Cerebellar nuclear complex (tissue), 1 donor: ENCODE results near the gene PROK2.

Source experiments
- DNase-seq, 2 experiments: peaks; one replicate each; lab custom pipeline; 2025; lab: John Stamatoyannopoulos, UW

PROK2 gene

DNA sequence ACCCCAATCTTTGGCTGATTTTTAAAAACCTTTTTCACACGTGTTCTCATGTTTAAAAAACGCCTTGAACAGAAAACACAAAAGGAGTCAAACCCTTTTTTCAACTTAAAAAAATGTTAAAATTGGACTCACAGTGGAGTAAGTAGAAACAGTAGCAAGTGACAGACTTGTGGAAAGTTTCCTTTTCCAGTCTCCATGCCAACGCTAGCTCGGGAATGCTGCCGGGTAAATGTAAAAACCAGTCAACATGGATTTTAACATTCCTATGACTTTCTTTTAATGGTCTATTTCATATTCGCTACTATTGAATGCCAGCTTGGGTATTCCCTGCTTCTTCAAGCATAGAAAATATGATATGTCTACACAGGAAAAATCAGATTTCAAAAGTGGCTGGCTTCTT, 1.6 kb upstream of the PROK2 start:
- no peak for DNase-seq

DNA sequence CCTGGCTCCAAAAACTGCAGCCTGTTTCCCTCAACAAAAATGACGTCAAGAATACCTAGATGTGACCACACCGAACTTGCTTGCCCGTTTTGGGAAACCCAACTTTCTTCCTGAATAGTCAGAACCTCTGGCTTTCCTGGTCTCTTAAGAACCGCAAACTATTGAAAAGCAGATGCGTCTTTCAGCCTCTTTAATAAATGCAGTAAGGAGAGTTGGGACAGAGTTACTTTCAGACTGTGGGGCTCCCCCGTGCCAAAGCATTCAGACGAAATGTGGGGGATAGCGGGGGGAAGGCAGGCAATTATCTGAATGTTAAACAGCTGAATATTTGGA, 1.2 kb upstream of the PROK2 start:
- DNase-seq = no peak

DNA sequence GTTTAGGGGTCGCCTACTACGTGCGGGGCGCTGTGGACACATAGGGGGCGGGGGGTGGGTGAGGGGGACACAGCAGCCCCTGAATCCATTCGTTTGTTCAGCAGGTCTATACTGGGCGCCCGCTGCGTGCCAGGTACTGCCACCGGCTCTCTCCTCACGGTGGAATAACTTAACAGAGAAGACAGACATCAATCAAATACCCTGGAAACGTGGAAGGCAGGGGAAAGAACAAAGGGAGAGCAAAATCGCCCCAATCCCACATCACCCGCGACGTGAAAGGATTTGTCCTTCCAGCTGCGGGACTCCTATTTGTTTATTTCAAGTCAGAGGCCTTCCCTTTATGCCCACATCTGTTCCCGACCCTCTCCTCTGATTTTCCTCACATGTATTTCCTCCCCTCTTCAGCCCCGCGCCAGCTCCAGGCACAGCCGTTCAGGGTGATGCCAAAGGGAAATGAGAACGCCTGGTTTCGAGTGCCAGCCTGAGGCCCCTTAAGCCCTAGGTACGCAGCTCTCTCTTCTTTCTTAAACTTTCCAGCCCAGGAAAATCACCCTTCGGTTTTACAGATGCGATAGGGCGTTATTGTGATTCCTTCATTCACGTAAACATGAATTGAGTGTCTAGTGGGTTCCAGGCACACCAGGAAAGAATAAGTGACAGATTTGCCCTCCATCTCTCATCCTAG, 726 bp upstream of the PROK2 start:
- DNase-seq = no peak

DNA sequence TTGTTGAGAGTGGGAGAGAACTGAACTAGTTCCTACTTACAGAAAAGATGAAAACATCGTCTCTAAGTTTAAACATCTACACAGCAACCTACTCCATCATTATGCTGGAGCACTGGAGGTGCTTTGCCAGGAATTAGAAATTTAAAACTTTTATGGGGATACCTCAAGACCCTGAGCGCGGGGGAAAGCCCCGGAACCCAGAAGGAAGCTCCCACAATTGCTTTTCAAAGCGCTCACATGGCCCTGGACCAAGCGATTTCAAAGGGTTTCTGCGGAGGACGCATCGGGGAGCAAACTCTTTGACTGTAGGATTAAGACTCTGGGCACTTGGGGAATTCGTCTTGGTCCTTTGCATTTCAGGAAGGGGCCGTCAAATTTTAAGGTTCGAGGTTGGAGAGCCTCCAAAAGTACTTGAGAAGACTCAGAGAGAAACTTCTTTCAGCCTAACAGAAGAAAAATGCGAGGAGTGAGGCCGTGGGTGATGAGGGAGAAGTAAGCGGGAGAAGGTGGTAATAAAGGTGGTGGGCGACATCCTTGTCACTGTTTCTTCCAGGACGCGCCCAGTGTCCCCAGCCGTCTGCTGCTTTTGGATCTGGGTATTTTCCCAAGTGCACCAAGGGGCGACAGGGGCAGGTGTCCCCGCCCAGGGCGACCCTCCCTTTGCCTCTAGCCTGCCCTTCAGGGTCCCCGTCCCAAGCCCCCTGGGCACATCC, 591 bp downstream of the PROK2 start:
- no peak for DNase-seq

DNA sequence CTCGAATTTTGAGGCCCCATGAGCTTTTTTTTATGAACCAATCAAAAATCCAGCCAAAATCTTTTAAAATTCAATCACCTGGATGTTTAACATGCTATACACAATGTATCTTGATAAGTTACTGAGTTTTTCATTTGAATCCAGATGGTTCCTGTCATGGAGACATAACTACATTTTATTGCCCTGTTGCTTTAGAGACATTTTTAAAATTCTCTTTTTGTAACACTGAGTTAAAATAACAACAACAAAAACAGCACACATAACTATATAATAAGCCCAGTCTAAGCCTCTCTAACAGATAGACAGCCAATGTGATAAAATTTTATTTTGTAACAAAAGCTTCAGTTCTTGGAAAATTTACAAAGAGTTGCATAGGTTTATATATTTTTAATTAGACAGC, 1.8 kb downstream of the PROK2 start:
- no peak for DNase-seq

DNA sequence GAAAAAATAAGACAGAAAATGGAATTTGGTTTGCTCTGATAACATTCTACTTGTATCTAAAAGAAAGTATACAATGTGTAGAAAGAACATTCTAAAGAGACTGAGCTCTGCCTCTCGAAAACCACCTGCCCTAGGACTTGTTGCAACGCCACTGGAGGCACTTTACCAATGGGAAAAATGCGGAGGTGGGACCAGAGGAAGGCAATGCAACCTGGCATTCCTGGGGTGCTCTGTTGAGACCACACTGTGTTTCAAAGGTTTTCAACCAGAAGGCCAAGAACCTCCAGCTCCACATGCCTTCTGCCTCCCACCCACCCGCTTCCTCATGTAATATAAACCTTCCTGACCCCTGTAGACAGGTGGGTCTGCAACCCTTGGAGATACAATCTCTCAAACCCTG, 4.5 kb downstream of the PROK2 start:
- no peak for DNase-seq

DNA sequence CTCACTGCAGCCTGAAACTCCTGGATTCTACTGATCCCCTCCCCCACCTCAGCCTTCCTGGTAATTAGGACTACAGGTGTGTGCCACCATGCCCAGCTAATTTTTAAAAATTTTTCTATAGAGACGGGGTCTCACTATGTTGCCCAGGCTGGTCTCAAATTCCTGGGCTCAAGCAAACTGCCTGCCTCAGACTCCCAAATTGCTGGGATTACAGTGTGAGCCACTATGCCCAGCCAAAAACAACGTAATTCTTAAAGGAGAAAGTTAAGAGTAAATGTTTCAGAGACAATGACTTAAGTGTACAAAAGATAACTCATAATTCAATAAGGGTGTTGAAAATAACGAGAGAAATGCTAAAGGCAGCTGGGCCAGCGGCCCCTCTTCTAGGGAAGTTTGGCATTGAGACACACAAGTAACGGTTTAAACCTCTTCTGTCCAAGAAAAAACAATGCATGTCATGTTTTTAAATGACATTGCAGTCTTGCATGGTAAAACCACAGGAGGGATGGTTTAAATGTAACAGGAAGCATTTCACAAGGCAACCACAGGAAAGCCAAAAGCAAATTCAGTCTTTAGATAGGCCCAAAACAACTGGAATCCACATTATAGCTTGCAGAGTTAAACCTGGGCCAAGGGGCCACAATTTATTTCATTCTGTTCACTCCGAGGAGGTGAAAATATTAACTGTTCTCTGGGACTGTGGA, 5.1 kb downstream of the PROK2 start:
- DNase-seq = no peak

DNA sequence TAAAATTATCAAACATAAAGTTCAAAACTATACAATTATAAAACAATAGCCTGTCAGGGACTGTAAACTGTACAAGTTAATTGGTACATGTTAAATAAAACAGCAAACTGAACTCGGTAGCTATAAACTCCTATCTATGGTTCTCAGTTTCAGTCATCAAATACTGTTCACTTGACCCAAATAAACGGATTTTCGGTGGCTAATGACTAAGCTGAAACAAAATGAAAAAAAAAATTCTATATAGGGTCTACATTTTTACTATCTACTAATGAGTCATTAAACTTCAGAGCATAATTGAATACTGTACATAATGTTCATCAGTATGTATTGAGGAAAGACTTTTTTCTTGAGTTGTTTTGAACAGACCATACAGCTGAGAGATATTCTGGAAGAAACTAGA, 6.6 kb downstream of the PROK2 start:
- DNase-seq = no peak

DNA sequence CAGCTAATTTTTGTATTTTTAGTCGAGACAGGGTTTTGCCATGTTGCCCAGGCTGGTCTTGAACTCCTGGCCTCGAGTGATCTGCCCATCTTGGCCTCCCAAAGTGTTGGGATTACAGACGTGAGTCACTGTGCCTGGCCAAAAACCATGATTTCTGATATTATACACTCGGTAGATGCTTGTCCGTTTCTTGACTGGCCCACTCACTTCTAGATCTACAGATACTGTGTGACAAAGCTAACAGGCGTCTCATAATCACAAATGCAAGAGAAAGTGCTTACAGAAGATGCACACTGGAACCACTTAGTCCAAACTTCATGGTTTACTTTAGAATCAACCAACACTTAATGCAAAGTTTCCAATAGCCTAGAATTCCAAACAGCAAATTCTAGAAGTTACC, 8.4 kb downstream of the PROK2 start:
- no peak for DNase-seq

DNA sequence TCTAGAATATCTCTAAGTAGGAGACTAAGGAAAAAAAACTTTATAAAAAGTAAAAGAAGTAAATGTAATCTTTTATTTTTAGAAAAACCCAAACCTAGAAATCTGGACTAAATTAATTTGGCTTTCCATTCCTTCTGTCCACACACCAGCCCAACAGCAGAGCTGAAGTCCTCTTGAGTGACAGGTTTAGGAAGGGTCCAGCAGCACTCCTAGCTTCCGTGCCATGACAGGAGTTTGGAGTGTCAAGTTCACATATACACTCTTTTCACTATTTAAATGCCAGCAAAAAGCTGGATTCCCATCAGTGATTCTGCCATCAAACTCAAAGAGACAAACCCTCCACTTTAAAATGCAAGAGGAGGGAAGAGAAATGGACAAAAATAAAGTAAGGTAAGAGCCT, 13.1 kb downstream of the PROK2 start:
- no peak for DNase-seq

DNA sequence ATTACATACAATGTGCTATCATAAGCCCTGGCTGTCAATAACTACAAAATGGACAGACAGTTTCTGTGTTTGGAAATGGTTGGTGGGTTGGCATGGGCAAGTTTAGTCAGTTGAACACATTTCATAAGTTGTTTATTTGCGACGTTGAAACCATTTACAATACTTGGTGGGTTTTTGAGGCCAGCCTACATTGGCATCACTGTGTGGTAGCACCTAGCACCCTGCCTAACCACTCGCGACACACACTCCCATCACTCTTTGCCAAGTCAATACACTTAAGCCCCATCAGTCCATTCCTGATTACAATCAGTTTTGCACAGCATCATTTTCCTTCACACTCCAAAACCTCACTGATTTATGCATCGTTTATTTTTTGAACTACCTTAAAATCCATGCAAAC, 13.8 kb downstream of the PROK2 start:
- DNase-seq = no peak

DNA sequence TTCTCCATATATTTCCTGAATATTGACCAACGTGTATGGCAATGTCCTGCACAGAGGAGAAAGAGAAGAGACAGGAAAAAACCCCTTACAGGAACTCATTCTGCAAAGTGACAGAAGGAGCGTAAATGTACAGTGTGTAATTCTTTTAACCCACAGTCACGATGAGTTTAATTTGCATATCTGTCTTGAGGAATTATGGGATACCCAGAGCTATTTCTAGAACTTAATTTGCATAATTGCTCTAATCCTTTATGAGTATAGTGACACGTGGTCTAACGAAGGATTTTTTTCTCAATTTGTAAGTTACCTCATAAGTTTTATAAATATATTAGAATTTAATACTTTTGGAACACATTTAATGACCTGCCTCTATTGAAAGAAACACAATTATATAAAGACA, 21.5 kb downstream of the PROK2 start:
- DNase-seq = no peak

DNA sequence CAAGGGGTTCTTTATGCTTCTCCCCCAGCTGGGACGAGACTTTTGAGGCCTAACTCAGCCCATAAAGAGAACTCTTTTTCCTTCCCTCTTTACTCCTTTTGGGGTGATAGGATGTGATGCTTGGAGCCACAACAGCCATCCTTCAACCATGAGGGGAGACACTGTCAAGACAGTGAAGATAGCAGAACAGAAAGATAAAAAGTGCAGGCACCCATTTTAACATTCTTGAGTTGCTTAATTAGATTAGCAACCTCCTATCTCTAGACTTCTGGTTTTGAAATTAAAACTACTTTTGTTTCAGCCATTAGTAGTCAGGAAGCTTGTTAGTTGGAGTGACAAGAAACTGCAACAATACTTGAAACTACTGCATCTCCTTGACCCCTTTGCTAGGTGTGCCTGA, 24.8 kb downstream of the PROK2 start:
- DNase-seq = no peak

DNA sequence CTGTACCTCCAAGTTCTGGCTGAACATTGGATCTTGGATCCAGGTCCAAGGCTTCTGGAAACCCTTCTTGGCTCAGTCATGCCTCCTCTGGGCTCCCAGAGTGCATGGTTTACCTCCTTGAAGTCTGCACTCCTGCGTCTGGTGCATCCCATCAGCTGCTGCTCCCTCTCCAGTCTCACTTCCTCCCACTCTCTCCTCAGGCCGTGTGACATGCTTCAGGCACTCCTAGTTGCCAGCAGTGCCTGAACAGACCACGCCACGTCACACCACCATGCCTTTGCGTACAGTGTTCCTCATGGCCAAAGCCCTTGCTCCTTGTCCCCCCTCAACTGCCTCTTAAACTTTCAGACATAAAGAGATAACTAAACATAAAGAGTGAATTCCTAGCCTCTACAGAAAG, 25.5 kb downstream of the PROK2 start:
- no peak for DNase-seq

DNA sequence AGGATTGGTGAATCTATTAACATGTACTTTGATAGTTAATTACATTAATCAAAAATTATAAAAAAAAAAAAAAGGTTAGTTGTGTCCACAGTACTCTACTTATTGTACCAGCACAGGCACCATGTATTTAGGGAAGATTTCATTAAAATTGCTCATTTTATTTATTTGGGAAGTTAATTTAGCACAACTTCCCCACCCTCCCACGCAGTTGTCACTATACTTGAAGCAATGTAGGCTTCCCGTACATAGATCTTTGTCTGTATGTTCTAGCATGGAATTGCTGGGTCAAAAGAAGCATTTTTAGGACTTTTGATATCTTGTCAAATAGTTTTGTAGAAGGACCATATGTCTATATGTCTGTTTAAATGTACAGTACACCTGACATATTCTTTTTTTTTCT, 26.9 kb downstream of the PROK2 start:
- no peak for DNase-seq

DNA sequence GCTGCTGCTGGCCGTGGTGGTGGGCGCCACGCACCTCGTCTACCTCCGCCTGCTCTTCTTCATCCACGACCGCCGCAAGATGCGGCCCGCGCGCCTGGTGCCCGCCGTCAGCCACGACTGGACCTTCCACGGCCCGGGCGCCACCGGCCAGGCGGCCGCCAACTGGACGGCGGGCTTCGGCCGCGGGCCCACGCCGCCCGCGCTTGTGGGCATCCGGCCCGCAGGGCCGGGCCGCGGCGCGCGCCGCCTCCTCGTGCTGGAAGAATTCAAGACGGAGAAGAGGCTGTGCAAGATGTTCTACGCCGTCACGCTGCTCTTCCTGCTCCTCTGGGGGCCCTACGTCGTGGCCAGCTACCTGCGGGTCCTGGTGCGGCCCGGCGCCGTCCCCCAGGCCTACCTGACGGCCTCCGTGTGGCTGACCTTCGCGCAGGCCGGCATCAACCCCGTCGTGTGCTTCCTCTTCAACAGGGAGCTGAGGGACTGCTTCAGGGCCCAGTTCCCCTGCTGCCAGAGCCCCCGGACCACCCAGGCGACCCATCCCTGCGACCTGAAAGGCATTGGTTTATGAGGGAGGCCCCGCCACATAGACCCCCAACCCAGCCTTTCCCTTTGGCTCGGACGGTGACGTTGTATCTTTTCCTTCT, 30.2 kb downstream of the PROK2 start:
- DNase-seq = no peak

DNA sequence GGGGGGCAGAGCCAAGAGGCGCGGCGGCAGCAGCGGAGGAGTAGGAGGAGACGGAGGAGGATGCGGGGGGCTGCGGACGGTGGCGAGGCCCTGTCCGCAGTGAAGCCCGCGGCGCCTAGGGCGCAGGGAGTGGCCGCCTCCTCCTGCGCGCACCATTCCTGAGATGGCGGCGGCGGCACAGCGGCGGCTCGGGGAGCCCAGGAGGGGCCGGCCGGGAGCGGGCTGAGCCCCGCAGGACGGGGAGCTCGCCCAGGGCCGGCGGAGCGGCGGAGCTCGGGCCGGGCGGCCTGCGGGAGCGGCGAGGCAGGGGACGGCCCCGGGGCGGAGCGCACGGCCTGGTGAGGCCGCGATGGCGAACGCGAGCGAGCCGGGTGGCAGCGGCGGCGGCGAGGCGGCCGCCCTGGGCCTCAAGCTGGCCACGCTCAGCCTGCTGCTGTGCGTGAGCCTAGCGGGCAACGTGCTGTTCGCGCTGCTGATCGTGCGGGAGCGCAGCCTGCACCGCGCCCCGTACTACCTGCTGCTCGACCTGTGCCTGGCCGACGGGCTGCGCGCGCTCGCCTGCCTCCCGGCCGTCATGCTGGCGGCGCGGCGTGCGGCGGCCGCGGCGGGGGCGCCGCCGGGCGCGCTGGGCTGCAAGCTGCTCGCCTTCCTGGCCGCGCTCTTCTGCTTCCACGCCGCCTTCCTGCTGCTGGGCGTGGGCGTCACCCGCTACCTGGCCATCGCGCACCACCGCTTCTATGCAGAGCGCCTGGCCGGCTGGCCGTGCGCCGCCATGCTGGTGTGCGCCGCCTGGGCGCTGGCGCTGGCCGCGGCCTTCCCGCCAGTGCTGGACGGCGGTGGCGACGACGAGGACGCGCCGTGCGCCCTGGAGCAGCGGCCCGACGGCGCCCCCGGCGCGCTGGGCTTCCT, 31.0 kb downstream of the PROK2 start, which contains the start of gene GPR27:
GPR27 (plus strand) TSS at position 155 of the 909 bp plus-strand sequence; CDS start at position 350, 195 bp downstream.
- no peak for DNase-seq

DNA sequence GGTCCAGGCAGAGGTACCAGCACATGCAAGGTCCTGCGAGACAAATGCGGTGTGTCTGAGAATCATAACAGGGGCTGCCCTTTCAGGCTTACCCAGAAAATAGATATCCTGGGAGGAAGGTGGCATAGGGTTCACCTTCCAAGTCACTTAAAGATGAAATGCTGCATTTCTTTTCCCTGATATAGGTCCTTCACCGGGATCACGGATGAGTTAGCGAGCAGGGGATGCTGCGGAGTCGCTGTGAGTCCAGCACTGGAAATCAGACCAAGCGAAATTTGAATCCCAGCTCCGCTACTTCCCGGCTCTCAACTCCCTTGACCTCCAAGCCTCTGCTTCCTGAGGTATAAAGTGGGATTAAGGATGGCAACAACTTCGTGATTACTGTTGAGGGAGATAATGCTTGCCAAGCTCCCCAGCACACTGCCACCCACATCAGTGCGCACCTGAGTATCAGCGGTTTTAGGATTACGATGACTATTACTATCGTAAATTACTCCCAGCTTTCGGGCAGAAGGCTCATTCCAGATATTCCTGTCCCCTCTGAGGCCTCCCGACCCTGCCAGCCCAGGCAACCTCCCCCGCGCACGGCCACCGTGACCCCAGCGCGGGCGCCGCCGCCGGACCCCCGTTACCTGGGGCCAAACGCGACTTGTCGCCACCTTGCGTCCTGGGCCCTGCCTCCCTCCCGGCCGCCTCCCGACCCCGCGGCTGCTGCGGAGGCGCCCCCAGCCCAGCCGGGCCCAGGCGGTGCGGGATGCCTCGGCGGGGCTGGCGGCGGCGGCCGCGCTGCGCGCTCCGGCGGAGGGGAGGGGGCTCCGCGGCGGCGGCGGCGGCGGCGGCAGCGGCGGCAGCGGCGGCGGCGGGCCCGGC, 31.9 kb downstream of the PROK2 start:
- no peak for DNase-seq

DNA sequence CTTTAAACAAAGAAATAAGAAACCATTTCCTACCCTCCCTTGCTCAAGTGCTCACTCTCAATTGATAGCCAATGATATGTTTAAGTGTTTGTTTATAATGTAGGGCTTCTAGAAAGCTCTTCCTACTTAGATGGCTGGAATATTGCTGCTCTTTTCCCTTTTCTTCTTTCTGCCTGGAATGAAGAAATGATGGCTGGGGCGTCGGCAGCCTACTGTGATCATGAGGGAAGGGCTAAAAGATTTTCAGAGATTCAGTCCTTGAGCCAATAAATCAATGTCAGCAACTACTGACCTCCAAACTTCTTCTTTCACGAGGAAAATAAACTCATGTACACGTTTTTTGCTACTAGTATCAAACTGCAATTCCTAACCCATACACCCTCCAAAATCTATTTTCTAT, 33.3 kb downstream of the PROK2 start:
- no peak for DNase-seq

DNA sequence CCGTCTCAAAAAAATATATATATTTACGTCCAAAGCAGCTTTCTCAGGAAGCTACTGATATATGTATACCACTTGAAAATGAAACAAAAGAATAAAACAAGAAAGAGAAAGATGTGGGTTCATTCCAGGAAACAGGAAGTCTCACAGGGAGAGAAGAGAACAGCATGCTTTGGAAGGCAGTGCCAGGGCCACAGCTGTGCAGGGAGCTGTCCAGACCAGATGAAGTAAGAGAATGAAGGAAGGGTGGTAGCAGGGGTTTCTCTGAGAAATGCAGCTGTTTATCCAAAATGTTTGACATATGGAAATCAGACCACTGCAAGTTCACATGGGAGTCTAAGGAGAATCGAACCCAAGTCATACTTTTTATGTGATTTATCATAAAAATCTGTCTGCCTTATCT, 40.2 kb downstream of the PROK2 start:
- no peak for DNase-seq

DNA sequence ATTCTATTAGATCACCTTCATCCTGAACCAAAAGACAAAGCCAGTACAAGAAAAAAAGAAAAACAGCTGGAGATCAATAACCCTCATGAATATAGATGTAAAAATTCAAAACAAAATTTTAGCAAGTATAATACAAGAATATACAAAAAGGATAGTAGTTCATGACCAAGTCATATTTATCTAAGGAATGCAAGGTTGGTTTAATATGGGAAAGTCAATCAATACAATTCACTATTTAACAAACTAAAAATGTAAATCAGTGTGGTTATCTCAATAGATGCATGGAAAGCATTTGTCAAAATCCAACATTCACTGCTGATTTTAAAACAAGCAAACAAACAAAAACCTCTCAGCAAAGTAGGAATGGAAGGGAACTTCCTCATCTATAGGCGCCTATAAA, 42.3 kb downstream of the PROK2 start:
- DNase-seq = no peak
